GM21619 (cell line): Measurements from ENCODE around the gene MVB12A.

Experiments
- ATAC-seq: cut with Tn5 transposase; IDR thresholded peaks from one replicate; pipeline ENCODE4 v1.9.1; 2021; ENCODE audit not compliant: unreplicated experiment

MVB12A gene

DNA sequence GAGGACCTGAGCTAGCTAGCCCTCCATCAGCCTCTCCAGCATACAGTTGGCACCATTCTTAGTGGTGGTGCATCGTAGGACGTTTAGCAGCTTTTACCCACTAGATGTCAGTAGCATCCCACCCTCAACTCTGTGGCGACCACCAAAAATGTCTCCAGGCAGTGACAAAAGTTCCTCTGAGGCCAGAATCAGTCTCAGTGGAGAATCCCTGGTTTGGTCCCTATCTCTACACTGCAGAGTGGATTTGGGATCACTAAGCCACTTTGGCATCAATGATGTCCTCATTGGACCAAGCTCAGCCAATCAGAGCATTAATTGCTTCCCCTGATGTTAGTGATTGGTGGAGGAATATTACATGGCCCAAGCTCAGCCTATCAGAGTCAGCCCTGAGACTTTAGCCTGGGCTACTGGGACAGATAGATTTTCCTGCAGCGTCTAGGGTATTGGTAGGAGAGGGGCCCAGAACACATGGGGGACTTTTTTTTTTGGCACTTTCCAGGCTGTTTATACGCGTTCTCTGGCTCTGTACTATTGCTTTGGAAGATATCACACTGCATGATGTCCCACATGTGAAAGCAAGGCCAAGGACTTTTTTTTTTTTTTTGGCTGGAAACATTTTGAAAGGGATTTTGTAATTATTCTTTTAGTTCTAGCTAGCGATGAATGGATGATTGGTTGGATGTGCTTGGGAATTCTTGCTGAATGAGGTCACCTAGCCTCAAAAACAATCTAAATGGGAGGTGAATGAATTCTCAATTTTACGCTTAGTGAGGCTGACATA, 21.6 kb downstream of the MVB12A start:
- ATAC-seq, result no peak

DNA sequence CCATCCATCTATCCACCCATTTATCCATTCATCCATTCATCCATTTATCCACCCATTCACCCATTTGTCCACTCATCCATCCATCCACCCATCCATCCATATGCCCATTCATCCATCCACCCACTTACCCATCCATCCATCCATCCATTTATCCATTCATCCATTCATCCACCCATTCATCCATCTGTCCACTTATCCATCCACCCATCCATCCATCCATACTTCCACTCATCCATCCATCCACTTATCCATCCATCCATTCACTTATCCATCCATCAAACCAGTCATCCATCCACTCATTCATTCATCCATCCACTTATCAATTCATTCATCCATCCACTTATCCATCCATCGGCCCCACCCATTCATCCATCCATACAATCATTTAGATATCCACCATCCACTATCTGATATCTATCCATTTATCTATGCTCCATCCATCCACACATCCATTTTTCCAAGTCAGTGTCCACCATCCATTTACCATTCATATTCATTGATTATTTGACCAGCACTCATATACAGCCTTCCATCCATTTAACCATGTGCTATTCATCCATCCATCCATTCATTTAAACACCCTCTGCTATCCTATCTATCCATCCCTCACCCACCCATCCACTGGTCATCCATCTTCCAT, 25.8 kb downstream of the MVB12A start:
- no peak for ATAC-seq

DNA sequence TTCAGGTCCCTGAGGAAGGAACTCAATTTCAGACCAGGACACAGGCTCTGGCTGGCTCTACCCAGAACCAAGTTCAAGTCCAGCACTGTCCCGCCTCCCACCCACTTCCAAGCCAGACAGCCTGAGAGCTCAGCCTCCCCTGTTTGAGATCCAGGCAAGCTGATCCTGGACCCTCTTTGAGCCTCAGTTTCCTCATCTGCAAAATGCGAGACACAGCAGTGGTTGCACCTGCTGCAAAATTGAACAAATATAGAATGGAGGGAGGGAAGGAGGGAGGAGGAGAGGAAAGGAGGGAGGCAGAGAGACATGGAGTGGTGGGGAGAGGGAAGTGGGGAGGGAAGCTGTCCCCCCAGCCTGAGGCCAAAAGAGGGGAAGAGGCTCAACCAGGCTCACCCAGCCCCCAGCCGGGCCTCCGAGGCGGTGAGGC, 27.9 kb downstream of the MVB12A start:
- no peak for ATAC-seq

DNA sequence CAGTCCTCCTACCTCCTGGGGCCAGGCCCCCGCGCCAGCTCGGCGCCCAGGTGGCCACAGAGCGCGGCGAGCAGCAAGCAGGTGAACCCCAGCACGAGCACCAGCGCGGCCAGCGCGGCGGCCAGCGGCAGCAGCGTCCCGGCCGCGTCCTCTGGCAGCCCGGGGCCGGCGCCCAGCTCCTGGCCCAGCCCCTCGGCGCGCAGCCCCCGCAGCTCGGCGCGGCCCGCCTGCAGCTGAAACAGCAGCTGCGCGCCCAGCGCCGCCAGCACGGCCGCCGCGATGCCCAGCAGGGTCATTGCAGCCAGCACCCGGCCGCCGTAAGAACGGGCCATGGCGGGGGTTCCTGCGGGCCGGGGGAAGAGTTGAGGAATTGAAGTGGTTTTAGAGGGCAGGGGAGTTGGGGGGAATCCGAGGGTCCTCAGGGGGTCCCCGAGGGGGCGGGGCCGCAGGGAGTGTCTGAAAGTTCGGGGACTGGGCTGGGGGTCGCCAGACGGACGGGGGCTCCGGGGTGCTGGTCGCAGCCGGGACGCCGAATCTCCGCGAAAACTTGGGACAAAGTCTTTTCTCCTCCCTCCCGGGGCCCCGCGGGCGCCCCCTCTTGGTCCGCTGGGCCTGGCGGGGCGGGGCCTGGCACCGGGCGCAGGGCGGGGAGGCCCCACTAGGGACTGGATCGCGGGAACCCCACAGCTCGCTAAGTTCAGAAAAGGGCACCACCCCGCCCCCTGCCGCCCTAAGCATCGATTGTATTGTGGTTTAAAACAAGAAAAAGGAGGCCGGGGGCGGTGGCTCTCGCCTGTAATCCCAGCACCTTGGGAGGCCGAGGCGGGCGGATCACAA, 28.5 kb downstream of the MVB12A start, which contains the start of gene TMEM221:
TMEM221 (minus strand) TSS at position 538 of the 837 bp plus-strand sequence; CDS start at position 332, 206 bp downstream.
- no peak for ATAC-seq

DNA sequence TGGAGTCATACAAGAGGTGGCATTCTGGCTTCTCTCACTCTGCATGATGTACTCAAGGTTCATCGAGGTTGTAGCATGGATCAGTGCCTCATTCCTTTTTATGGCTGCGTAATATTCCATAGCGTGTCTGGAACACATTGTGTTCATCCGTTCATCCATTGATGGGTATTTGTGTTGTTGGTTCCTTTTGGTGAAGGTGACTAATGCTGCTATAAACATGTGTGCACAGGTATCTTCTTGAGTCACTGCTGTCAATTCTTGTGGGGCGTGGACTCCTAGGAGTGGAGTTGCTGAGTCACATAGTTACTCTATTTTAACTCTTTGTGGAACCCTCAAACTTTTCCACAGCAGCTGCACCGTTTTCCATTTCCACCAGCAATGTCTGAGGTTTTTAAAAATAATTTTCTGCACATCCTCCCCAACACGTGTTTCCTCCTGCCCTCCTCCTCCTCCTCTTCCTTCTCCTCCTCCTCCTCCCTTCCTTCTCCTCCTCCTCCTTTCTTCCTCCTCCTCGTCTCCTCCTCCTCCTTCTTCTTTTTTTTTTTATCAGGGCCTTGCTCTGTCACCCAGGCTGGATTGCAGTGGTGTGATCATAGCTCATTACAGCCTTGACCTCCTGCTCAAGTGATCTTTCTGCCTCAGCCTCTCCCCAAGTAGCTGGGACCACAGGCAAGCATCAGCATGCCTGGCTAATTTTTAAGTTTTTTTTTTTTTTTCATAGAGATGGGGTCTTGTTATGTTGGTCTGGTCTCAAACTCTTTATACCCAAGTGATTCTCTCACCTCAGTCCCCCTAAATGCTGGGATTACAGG, 30.6 kb downstream of the MVB12A start:
- ATAC-seq, result no peak

DNA sequence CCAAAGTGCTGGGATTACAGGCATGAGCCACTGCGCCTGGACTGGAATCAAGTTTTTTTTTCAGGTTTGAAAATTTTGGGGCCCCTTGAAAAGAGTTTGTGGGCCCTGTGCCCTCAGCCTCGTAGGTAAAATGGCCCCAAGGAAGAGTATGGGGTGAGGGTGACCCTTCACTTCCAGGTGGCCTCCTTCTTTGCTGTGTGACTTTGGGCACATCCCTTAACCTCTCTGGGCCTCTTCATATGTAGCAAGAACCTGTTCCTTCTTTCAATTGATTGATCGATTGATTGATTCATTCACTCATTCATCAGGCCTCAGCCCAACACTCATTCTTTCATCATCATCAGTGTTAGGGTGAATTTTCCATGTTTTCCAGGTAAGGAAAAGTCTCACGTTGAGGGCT, 32.0 kb downstream of the MVB12A start:
- no peak for ATAC-seq

DNA sequence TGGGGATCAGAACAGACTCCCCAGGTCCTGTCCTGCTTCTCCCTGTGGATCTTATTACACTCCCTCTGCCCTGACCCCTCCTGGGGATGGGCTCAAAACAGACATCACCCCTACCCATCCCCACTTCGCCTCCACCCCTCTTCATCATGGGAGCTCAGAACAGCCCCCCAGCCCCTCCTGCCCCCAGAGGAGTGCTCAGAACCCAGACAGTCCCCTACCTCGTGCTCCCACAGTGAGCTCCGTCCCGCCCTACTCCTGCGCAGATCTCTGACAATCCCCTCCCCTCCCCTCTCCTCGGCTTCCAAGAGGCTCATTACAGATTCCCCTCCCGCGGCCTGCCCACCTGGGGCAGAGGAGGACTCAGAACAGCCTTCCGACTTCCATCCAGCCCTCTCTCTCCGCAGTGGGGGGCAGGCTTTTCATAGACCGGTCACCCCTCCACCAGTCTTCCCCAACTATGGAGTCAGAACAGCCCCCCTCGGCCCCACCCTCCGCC, 34.8 kb downstream of the MVB12A start:
- ATAC-seq, result no peak

DNA sequence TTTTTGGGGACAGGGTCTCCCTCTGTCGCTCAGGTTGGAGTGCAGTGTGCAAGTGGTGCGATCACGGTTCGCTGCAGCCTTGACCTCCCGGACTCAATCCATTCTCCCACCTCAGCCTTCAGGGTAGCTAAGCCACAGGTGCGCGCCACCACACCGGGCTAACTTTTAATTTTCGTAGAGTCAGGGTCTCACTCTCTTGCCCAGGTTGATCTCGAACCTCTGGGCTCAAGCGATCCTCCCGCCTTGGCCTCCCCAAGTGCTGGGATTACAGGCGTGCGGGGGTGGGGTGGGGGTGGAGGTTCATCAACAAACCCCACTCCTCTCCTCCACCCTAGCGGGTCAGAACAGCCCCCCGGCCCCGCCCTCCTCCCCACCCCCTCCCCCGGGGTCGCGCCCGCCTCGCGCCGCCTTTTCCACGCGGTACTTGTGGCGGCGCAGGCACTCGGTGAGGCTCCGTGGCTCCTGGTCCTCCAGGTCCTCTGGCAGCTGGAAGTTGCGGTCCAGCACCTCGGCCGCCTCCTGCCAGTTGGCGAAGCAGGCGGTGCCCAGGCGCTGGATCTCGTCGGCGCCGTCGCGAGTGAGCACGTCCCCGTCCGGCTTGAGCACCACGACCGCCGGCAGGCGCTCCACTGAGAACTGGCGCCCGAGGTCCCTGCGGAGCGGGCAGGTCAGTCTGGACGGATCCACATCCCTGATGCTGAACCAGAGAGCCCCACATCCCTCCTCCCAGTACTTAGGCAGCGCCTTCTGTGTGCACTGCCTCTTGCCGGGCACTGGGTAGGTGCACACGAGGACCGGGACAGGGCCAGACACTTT, 35.7 kb downstream of the MVB12A start:
- ATAC-seq, result no peak

DNA sequence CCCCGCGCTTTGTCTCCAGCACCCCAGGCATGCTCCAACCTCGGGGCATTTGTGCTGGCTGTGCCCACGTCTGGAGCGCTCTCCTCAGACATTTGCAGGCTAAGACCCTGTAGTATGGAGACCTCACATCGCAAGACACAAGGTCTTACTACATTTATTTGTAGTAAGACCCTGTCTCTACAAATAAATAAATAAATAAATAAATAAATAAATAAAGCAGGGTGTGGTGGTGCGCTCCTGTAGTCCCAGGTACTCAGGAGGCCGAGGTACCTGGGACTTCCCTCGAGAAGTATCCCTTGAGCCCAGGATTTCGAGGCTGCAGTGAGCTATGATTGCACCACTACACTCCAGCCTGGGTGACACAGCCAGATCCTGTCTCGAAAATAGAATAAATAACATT, 36.3 kb downstream of the MVB12A start:
- no peak for ATAC-seq

DNA sequence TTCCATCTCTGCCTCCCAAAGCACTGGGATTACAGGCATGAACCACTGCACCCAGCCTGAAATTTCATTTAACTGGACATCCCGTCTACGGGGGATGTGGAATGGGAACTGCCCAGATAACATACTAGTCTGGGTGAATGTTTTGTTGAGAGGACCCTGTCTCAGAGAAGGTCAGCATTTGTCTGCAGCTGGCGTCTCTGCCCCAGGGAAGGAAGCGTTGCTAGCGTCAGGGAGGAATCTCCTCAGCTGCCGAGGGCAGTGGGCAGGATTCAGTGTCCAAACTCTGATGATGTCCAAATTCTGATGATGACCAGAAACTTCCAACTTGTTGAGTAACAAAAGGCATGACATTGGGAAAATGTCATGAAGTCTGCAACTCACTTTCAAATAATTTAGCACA, 37.8 kb downstream of the MVB12A start:
- ATAC-seq, result no peak

DNA sequence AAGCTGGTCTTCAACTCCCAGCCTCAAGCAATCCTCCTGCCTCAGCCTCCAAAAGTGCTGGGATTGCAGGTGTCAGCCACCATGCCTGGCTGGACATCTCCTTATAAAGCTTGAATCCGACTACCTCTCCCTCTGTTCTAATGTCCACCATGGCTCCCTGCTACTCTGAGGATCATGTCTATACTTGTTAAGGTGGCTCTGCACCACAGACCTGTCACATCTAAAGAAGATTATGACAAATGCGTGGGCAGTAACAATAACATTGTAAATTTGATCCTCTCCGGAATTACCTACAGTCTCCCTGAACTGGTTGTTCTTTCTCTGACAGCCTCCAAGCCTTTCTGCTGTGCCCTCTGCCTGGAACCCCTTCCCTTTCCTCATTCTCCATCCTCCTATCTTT, 39.1 kb downstream of the MVB12A start:
- no peak for ATAC-seq

DNA sequence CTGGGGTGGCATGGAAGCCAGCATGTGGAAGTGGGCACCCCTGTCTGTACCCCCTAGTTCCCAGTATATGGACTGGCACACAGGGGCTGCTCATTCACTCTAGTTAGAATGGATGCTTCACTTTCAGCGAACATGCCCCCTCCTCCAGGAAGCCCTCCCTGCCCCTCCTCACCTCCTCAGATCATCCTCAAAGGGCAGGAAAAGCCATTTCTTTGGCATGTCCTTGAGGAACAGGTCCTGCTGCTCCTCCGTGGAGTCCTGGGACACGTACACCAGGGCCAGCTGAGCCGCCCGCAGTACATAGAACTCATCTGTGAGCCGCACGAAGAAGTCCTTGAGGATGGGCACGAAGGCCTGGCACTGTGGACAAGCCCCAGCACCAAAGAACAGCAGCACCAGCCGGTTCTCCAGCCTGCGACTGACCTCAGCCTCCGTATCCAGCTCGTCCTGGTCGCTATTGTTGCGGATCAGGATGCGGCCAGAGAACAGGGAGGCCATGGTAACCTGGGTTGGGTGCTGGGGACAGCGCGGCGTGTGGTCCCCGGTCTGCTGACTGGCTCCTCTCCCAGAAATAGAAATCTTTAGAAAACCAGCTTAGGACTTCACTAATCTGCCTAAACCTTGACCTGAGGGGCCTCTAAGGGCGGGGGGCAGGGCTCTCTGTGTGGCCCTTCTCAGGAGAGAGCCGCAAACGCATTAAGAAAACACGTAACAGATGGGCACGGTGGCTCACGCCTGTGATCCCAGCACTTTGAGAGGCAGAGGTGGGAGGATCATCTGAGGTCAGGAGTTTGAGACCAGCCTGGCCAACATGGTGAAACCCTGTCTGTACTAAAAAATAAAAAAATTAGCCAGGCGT, 40.8 kb downstream of the MVB12A start, which contains the start of gene NXNL1:
NXNL1 (minus strand) TSS at position 555 of the 859 bp plus-strand sequence; CDS start at position 498, 57 bp downstream.
- no peak for ATAC-seq

DNA sequence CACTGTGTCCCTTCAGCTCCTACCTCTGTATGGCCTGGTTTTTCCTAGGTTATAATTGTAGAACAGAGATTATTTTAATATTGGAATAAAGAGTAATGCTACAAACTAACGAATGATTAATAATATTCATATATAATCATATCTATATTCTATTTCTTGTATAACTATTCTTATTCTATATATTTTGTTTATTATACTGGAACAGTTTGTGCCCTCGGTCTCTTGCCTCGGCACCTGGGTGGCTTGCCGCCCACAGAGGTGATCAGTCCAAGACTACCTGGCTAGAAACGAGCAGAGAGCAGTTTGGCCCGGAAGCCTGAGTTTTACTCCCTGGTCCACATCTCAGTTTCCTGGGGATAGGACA, 46.6 kb downstream of the MVB12A start:
- no peak for ATAC-seq

DNA sequence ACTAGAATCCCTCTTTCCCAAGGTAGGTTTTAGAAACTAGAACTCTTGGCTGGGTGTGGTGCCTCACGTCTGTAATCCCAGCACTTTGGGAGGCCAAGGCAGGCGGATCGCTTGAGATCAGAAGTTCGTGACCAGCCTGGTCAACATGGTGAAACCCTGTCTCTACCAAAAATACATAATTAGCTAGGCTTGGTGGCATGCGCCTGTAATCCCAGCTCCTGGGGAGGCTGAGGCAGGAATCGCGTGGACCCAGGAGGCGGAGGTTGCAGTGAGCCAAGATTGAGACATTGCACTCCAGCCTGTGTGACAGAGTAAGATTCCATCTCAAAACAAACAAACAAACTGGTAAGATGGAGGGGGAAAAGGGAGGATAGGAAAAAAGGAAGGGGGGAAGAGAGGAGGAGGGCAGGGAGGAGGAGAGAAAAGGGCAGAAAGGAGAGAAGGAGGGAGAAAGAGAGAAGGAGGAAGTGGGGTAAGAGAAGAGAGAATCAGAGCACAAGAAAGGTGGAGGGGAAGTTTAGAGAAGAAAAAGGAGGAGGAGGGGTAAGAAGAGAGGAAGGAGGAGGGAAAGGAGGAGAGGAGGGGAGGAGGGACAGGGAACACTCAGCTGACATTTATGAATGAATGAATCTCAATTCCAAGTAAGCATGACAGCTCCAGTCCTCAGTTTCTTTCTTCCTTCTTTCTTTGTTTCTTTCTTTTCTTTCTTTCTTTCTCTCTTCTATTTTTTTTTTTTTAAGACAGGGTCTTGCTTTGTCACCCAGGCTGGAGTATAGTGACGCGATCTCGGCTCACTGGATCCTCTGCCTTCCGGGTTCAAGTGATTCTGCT, 47.8 kb downstream of the MVB12A start:
- ATAC-seq, result no peak

DNA sequence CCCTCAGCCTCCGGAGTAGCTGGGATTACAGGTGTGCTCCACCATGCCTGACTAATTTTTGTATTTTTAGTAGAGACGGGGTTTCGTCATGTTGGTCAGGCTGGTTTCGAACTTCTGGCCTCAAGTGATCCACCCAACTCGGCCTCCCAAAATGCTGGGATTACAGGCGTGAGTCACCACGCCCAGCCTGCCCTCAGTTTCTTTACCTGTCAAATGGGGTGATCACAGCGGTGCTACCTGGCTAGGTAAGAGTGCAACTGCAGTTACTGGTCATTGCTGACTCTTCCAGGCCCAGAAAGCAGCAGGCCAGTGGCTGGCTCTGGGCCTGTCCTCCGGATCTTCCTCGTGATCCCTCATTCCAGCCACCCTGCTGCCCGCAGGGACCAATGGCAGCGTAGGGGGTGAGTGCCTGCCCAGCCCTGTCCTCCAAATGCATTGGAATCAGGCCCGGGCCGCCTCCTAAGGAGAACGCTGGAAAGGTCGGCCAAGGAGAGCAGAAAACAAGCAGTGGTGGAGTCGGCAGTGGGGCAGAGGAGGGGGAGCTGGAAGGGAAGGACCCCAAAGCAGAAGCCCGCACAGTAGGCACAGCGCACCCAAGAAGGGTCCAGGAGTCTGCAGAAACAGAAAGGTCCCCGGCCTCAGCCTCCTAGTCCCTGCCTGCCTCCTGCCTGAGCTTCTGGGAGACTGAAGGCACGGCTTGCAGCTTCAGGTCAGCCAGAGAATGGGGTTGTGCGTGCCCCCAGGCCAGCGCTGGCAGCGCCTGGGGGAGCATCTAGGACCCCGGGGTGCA, 48.6 kb downstream of the MVB12A start:
- ATAC-seq, result no peak

DNA sequence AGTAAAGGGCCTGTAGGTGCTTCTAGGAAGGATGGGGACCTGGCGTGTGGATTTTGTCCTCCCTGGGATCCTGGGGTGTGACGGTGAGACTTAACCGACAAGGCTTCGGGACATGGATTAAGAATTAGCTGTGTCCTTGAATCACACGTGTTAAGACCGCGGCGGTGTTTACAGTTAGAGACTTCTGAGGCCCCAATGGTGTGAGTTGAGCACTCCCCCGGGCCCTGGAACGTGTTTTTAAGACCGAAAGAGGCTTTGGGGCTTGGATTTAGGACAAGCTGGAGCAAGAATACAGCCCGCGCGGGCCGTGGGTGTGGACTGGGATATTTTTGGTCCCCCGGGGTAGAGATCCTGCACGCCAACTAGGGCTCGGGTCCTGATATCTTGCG, 49.2 kb downstream of the MVB12A start:
- ATAC-seq, result no peak

DNA sequence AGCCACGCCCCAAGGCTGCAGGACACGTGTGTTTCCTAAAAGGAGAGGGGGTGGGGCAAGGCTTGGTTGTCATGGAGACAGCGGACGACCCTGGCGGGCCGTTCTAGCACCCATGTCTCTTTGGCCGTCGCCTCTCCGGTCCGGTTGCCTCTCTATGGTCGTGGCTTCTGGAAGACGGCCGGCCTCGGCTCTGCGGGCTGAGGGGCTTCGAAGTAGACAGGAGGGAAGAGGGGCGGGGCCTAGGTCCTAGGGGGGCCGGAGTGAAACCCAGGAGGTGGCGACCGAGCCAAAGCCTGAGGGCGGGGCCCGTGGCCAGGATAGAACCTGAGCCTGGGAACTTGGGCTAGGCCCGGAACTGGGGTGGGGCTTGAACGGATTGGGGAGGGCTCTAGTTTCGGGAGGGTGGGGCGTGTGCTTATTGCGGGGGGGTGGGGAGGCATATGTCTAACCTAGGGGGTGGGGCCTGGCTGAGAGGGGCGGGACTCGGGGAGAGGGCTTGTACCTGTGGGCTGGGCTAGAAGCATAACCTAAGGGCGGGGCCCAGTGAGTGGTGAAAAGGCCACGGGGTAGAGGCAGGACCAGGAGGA, 49.7 kb downstream of the MVB12A start:
- peak; percentile 39 for ATAC-seq
